H1 (cell line): ENCODE results near the gene IMPG2. TPM values are rescaled to one million over a fixed set of nuclear protein-coding genes. Genes with fewer than 3 reads are reported as not detected.

Experiments used
- CTCF ChIA-PET: fragments of 300-600 bp; sonication (Branson Sonifier 250); formaldehyde crosslinking; loops from one replicate; lab custom pipeline; 2021; ENCODE audit not compliant: partially characterized antibody; lab: Charles Lee
- POLR2A ChIA-PET: fragments of 300-600 bp; sonication (Branson Sonifier 250); formaldehyde crosslinking; loops from one replicate; lab custom pipeline; 2021; ENCODE audit warnings: inconsistent platforms; ENCODE audit not compliant: partially characterized antibody; lab: Charles Lee
- DNase-seq, 2 experiments: peaks; one replicate each; pipeline versions ENCODE4 v3.0.0 to v3.0.0-alpha.2; 2010 to 2022; ENCODE audit warnings: low spot score in 2 of 2, low read depth in 1 of 2, mixed read lengths in 1 of 2
- FAIRE-seq: peaks from 2 replicates; lab custom pipeline; 2011; peaks lifted over from hg19 to GRCh38; lab: Jason Lieb, UNC
- H2AFZ ChIP-seq: 2 replicates; pipeline ENCODE4 v1.8.1; 2012; ENCODE audit warnings: low read length, inconsistent platforms
- H2AK5ac ChIP-seq: 2 replicates; pipeline ENCODE4 v1.6.1; 2013; ENCODE audit warnings: low read depth, low read length
- H2BK120ac ChIP-seq: replicated peaks from 2 replicates; pipeline ENCODE3; 2013; ENCODE audit warnings: low read depth, low read length, inconsistent platforms
- H2BK12ac ChIP-seq: 2 replicates; pipeline ENCODE4 v1.6.1; 2013; ENCODE audit warnings: low read depth, low read length
- H2BK15ac ChIP-seq: 2 replicates; pipeline ENCODE4 v1.6.1; 2013; ENCODE audit warnings: low read length
- H2BK20ac ChIP-seq: 2 replicates; pipeline ENCODE4 v1.6.1; 2013; ENCODE audit warnings: low read length
- H2BK5ac ChIP-seq: 2 replicates; pipeline ENCODE4 v1.6.1; 2013; ENCODE audit warnings: low read depth, low read length
- H3K14ac ChIP-seq: 2 replicates; pipeline ENCODE4 v1.6.1; 2013; ENCODE audit warnings: inconsistent platforms; ENCODE audit not compliant: insufficient read length
- H3K18ac ChIP-seq: 2 replicates; pipeline ENCODE4 v1.6.1; 2013; ENCODE audit warnings: low read length; ENCODE audit errors: extremely low read depth
- H3K23ac ChIP-seq: 2 replicates; pipeline ENCODE4 v1.6.1; 2013; ENCODE audit warnings: inconsistent platforms; ENCODE audit not compliant: insufficient read length
- H3K23me2 ChIP-seq: 2 replicates; pipeline ENCODE4 v1.6.1; 2013; ENCODE audit warnings: low read depth, low read length
- H3K27ac ChIP-seq: 2 replicates; pipeline ENCODE4 v1.6.1; 2011; ENCODE audit warnings: low read depth, low read length, inconsistent platforms
- H3K27me3 ChIP-seq, 4 experiments: replicated peaks in 1 of 4; 1 replicate in 1 of 4; 2 replicates in 3 of 4; pipeline versions ENCODE4 v1.6.1 to v1.8.1; 2011 to 2013; ENCODE audit warnings: low read length in 3 of 4, mild to moderate bottlenecking in 3 of 4, inconsistent platforms in 2 of 4, mixed read lengths in 2 of 4, moderate library complexity in 1 of 4; ENCODE audit not compliant: control insufficient read depth in 3 of 4, insufficient read depth in 3 of 4; ENCODE audit errors: extremely low read depth in 1 of 4
- H3K36me3 ChIP-seq, 4 experiments: 2 replicates each; pipeline versions ENCODE4 v1.6.1 to v1.8.1; 2011 to 2013; ENCODE audit warnings: mild to moderate bottlenecking in 4 of 4, low read length in 3 of 4, moderate library complexity in 2 of 4, control low read depth in 1 of 4, inconsistent platforms in 1 of 4; ENCODE audit not compliant: insufficient read depth in 4 of 4, control insufficient read depth in 2 of 4
- H3K4ac ChIP-seq: replicated peaks from 2 replicates; pipeline ENCODE3; 2013; ENCODE audit warnings: low read length, low read depth, mixed read lengths, inconsistent platforms; ENCODE audit not compliant: insufficient read length
- H3K4me1 ChIP-seq, 4 experiments: replicated peaks in 1 of 4; 1 replicate in 1 of 4; 2 replicates in 3 of 4; pipeline versions ENCODE4 v1.6.1 to v1.8.1; 2011 to 2013; ENCODE audit warnings: low read length in 3 of 4, inconsistent platforms in 2 of 4, mixed read lengths in 1 of 4; ENCODE audit not compliant: insufficient read depth in 4 of 4, control insufficient read depth in 3 of 4
- H3K4me2 ChIP-seq, 2 experiments: 2 replicates each; pipeline versions ENCODE4 v1.6.1 to v1.8.1; 2011 to 2013; ENCODE audit warnings: low read depth in 2 of 2, low read length in 2 of 2, control low read depth in 1 of 2, inconsistent platforms in 1 of 2, mild to moderate bottlenecking in 1 of 2; ENCODE audit not compliant: insufficient read depth in 1 of 2
- H3K4me3 ChIP-seq, 4 experiments: fragments of 200-600, 300-600 bp in 1 of 4; sonication (generic), shearing (Covaris generic), sonication (Bioruptor Twin) in 1 of 4; 2 replicates each; pipeline versions ENCODE4 v1.5.1 to v1.8.1; 2011 to 2016; ENCODE audit warnings: low read length in 4 of 4, low read depth in 3 of 4, control low read depth in 2 of 4, inconsistent platforms in 2 of 4, mild to moderate bottlenecking in 2 of 4, mixed read lengths in 1 of 4, moderate library complexity in 1 of 4; ENCODE audit not compliant: insufficient read depth in 2 of 4; ENCODE audit errors: extremely low read depth in 1 of 4
- H3K56ac ChIP-seq: replicated peaks from 2 replicates; pipeline ENCODE3; 2013; ENCODE audit warnings: low read depth, mild to moderate bottlenecking, mixed read lengths, low read length, inconsistent platforms; ENCODE audit not compliant: insufficient read length
- H3K79me1 ChIP-seq: 2 replicates; pipeline ENCODE4 v1.6.1; 2013; ENCODE audit warnings: low read depth, low read length, control low read depth
- H3K79me2 ChIP-seq, 2 experiments: 2 replicates each; pipeline versions ENCODE4 v1.6.1 to v1.8.1; 2012 to 2013; ENCODE audit warnings: low read length in 2 of 2, mild to moderate bottlenecking in 2 of 2, inconsistent platforms in 1 of 2; ENCODE audit not compliant: insufficient read depth in 2 of 2, control insufficient read depth in 1 of 2
- H3K9ac ChIP-seq, 4 experiments: replicated peaks in 1 of 4; 1 replicate in 1 of 4; 2 replicates in 3 of 4; pipeline versions ENCODE4 v1.6.1 to v1.8.1; 2011 to 2013; ENCODE audit warnings: low read depth in 3 of 4, low read length in 3 of 4, control low read depth in 2 of 4, mild to moderate bottlenecking in 2 of 4, moderate library complexity in 2 of 4, inconsistent platforms in 1 of 4; ENCODE audit errors: extremely low read depth in 1 of 4
- H3K9me3 ChIP-seq, 2 experiments: 2 replicates each; pipeline versions ENCODE4 v1.6.1 to v1.8.1; 2012 to 2013; ENCODE audit warnings: mild to moderate bottlenecking in 2 of 2, moderate library complexity in 2 of 2, control low read depth in 1 of 2, inconsistent platforms in 1 of 2, low read depth in 1 of 2, low read length in 1 of 2, mixed read lengths in 1 of 2; ENCODE audit not compliant: insufficient read depth in 2 of 2
- H4K20me1 ChIP-seq, 2 experiments: replicated peaks in 1 of 2; 2 replicates each; pipeline versions ENCODE3 to v1.8.1; 2011 to 2013; ENCODE audit warnings: inconsistent platforms in 2 of 2, low read length in 2 of 2, mild to moderate bottlenecking in 1 of 2; ENCODE audit not compliant: insufficient read depth in 2 of 2, control insufficient read depth in 1 of 2
- H4K5ac ChIP-seq: 2 replicates; pipeline ENCODE4 v1.6.1; 2013; ENCODE audit warnings: low read length, low read depth, mixed read lengths, inconsistent platforms; ENCODE audit not compliant: insufficient read length
- H4K8ac ChIP-seq: 2 replicates; pipeline ENCODE4 v1.8.0; 2013; ENCODE audit warnings: mild to moderate bottlenecking, moderate library complexity, low read length, inconsistent platforms; ENCODE audit not compliant: insufficient read depth; ENCODE audit errors: extremely low read depth
- H4K91ac ChIP-seq: replicated peaks from 2 replicates; pipeline ENCODE3; 2013; ENCODE audit warnings: low read length, mixed read lengths, inconsistent platforms; ENCODE audit not compliant: insufficient read length
- ASH2L ChIP-seq: fragments of 200-600, 300-600 bp; sonication (generic); IDR thresholded peaks from one replicate; pipeline ENCODE4 v1.7.1; 2017; ENCODE audit warnings: low read length
- BACH1 ChIP-seq: IDR thresholded peaks from 2 replicates; pipeline ENCODE4 v1.6.1; 2012; ENCODE audit warnings: low read length, improper control_type of control experiment
- BCL11A ChIP-seq, 2 experiments: IDR thresholded peaks; one replicate each; pipeline ENCODE4 v1.6.1; 2011; ENCODE audit warnings: low read depth in 2 of 2, low read length in 2 of 2, mild to moderate bottlenecking in 2 of 2
- BRCA1 ChIP-seq: IDR thresholded peaks from 2 replicates; pipeline ENCODE4 v1.6.1; 2012; ENCODE audit warnings: low read depth, low read length, improper control_type of control experiment
- HDAC2 ChIP-seq, 2 experiments: fragments of 300-600 bp in 1 of 2; sonication (generic) in 1 of 2; IDR thresholded peaks; 2 replicates each; pipeline ENCODE4 v1.6.1; 2011 to 2012; ENCODE audit warnings: low read depth in 2 of 2, low read length in 2 of 2, mild to moderate bottlenecking in 2 of 2, moderate library complexity in 2 of 2, borderline replicate concordance in 1 of 2, inconsistent platforms in 1 of 2
- JUND ChIP-seq: IDR thresholded peaks from 2 replicates; pipeline ENCODE4 v1.6.1; 2011; ENCODE audit warnings: mild to moderate bottlenecking, improper control_type of control experiment, low read length
- POLR2A ChIP-seq, 2 experiments: IDR thresholded peaks; 1 replicate in 1 of 2; 2 replicates in 1 of 2; pipeline ENCODE4 v1.6.1; 2011; ENCODE audit warnings: low read depth in 2 of 2, low read length in 2 of 2, mild to moderate bottlenecking in 2 of 2; ENCODE audit errors: control extremely low read depth in 1 of 2
- SIRT6 ChIP-seq: IDR thresholded peaks from one replicate; pipeline ENCODE4 v1.7.1; 2012; ENCODE audit warnings: low read length, inconsistent platforms
- TAF1 ChIP-seq: IDR thresholded peaks from 2 replicates; pipeline ENCODE4 v1.6.1; 2011; ENCODE audit warnings: mild to moderate bottlenecking, low read depth, low read length
- TBP ChIP-seq: IDR thresholded peaks from 2 replicates; pipeline ENCODE4 v1.6.1; 2011; ENCODE audit warnings: low read depth, low read length, improper control_type of control experiment
- TCF12 ChIP-seq: IDR thresholded peaks from 2 replicates; pipeline ENCODE4 v1.6.1; 2011; ENCODE audit warnings: low read depth, mild to moderate bottlenecking, low read length
- TEAD4 ChIP-seq: IDR thresholded peaks from 2 replicates; pipeline ENCODE4 v1.6.1; 2012; ENCODE audit warnings: low read depth, low read length, inconsistent platforms, mixed read lengths
- WGBS, 2 experiments: shearing (Covaris generic) in 1 of 2; methylation state at CpG; one replicate each; pipeline versions ENCODE4 v1.1.6 to v1.1.7; 2013 to 2015; ENCODE audit warnings: low lambda C conversion rate in 2 of 2, mixed read lengths in 2 of 2, inconsistent platforms in 1 of 2, low coverage in 1 of 2, missing lambda C conversion rate in 1 of 2; ENCODE audit not compliant: insufficient replicate concordance in 2 of 2, insufficient coverage in 1 of 2, insufficient read length in 1 of 2; ENCODE audit errors: extremely low coverage in 1 of 2, missing lambda C conversion rate in 1 of 2; 5-methylcytosine and 5-hydroxymethylcytosine counted together
- polyA plus RNA-seq, 7 experiments: library from polyadenylated mRNA; depleted of rRNA in 3 of 7; stranded (reverse) in 5 of 7; unstranded in 2 of 7; fragments of >200 nt in 5 of 7; fragments of 200-250 nt in 2 of 7; gene quantifications; 1 replicate in 5 of 7; 2 replicates in 1 of 7; 4 replicates in 1 of 7; pipeline versions ENCODE4 v1.2.1 to v1.2.3, GENCODE V29; 2011 to 2013; ENCODE audit warnings: missing spikeins in 2 of 7, mixed read lengths in 2 of 7
- total RNA-seq: library from RNA; stranded (reverse); fragmentation: NEBNext Ultra II Directional; extraction: Animal tissue kit (Norgen Biotek cat#: 25700); gene quantifications from 2 replicates; pipeline ENCODE4 v1.2.1, GENCODE V29; 2021
- TF ChIP-seq, protein P1 (sequence below), 3 experiments: IDR thresholded peaks; 1 replicate in 2 of 3; 2 replicates in 1 of 3; pipeline versions ENCODE4 v1.5.1 to v1.6.1; 2011; ENCODE audit warnings: low read length in 3 of 3, mild to moderate bottlenecking in 3 of 3, inconsistent platforms in 2 of 3, low read depth in 1 of 3, moderate library complexity in 1 of 3; ENCODE audit not compliant: insufficient read depth in 1 of 3; ENCODE audit errors: control extremely low read depth in 1 of 3

IMPG2 gene
- total and polyA plus RNA-seq, 2 of the 8 experiments (the other 6 are each of a cell fraction or from before 2014, with no cell fraction given), result 0.03 to 0.06 TPM

DNA sequence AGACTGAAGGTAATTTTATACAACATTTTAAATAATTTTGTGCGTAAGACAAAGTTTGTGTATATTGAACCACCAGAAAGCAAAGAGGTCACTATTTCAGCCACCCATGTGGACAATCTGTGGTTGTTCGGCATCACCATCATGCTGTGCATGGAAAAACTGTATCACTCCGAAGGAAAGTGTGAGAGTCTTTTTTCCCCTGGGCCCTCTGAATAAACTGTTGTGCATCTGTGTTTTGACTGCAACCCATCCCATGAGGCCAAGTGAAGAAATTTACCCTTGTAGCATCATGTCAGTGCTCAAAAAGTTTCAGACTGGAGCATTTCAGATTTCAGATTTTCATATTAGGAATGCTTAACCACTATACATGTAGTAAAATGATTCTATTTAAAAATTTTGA, 85.3 kb downstream of the IMPG2 start:
- WGBS, 2 experiments, result 91% methylated on average over 3 of the region's 3 CpGs; no CpG with 5 or more reads in 1 of the 2 experiments
- no peak for TF ChIP-seq BRCA1
- no peak for TF ChIP-seq SIRT6
- TF ChIP-seq HDAC2 (IDR thresholded peaks at IDR 0.05; ENCODE audit: borderline replicate concordance in 1 of 2, low read depth in 2 of 2, low read length in 2 of 2), result no peak
- no peak for TF ChIP-seq TEAD4
- TF ChIP-seq ASH2L, result no peak
- TF ChIP-seq BACH1, result no peak
- TF ChIP-seq TAF1, result no peak
- no peak for TF ChIP-seq POLR2A (IDR thresholded peaks at IDR 0.05; ENCODE audit: control extremely low read depth in 1 of 2, low read depth in 2 of 2, low read length in 2 of 2)
- no peak for TF ChIP-seq TCF12
- no peak for TF ChIP-seq JUND
- no peak for TF ChIP-seq BCL11A (IDR thresholded peaks at IDR 0.05; ENCODE audit: low read depth in 2 of 2, low read length in 2 of 2)
- no peak for TF ChIP-seq TBP
- TF ChIP-seq, protein P1, sequence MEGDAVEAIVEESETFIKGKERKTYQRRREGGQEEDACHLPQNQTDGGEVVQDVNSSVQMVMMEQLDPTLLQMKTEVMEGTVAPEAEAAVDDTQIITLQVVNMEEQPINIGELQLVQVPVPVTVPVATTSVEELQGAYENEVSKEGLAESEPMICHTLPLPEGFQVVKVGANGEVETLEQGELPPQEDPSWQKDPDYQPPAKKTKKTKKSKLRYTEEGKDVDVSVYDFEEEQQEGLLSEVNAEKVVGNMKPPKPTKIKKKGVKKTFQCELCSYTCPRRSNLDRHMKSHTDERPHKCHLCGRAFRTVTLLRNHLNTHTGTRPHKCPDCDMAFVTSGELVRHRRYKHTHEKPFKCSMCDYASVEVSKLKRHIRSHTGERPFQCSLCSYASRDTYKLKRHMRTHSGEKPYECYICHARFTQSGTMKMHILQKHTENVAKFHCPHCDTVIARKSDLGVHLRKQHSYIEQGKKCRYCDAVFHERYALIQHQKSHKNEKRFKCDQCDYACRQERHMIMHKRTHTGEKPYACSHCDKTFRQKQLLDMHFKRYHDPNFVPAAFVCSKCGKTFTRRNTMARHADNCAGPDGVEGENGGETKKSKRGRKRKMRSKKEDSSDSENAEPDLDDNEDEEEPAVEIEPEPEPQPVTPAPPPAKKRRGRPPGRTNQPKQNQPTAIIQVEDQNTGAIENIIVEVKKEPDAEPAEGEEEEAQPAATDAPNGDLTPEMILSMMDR (IDR thresholded peaks at IDR 0.05; ENCODE audit: control extremely low read depth in 1 of 3, insufficient read depth in 1 of 3, low read depth in 1 of 3, low read length in 3 of 3), result no peak

More for the DNA sequence above, 85.3 kb downstream of the IMPG2 start:
- Histone ChIP-seq H2AFZ (no peak overlapping the region), H3K27me3 (no peaks in the 10 kb centered on the region), H3K23me2 (no peaks in the 10 kb centered on the region), H2BK20ac (no peak overlapping the region), H4K5ac (no peak overlapping the region), H3K4me1 (peaks cover 0 to under 1% (median 0%) of the 10 kb centered on the region in 4 experiments; a peak in 1 of 7 replicates), H2BK12ac (no peak overlapping the region), H3K4ac (no peak overlapping the region), H3K14ac (no peak overlapping the region), H4K20me1 (no peaks in the 10 kb centered on the region), H3K27ac (no peak overlapping the region), H3K79me1 (no peaks in the 10 kb centered on the region), H2AK5ac (no peak overlapping the region), H3K36me3 (no peaks in the 10 kb centered on the region), H3K4me2 (no peak overlapping the region), H2BK5ac (no peak overlapping the region), H3K18ac (no peak overlapping the region), H4K91ac (no peak overlapping the region), H4K8ac (no peak overlapping the region), H3K79me2 (no peaks in the 10 kb centered on the region), H2BK15ac (no peak overlapping the region), H3K9me3 (0 out of 4 replicates have a peak, but pooled peaks cover 0 to 3% of the 10 kb centered on the region in 2 experiments), H2BK120ac (no peak overlapping the region), H3K4me3 (no peak overlapping the region), H3K23ac (no peak overlapping the region), H3K9ac (no peak overlapping the region), H3K56ac (no peak overlapping the region)
- ChIA-PET CTCF (no interaction called here), POLR2A (no interaction called here)
- no peak for FAIRE-seq
- no peak for DNase-seq
